ENCODE measurements around the gene INHBB.

The INHBB gene

DNA sequence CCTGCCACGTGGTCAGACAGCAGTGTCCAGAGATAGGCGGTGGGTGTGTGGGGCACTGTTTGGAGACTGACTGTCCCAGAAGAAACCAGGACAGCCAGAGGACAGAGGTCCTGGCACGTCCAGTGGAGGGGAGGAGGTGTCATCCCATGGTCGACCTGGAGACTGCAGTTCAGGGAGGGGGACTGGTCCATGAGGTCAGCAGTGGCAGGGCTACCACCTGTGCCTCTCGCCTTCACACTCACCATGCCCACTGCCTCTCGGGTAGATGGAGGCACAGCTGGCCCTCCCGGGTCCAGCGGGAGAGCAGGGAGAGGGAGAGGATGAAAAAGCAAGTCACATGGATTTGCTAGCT is 53.9 kb downstream of the INHBB start:
- DNase-seq, result no peak

DNA sequence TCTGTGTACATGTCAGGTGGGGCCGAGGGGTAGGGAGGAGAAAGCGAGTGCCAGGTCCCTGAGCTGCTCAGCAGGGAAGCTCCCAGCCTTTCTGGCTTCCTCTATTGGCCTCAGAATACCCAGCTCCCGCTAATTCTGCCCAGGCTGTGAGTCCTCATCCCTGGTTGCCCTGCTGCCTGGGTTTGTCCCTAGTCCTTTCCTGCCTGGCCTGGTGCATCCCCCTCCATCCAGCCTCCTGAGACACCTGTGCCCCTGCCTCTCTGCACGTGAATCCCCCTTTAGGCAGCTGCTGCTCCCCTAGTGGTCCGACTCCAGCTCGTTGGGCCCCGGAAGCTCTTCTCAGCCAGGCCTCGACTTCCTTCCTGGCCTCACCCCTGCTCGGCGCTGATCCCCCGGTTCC is 54.6 kb downstream of the INHBB start:
- DNase-seq, result no peak
